Subcutaneous abdominal adipose tissue (tissue), 5 donors: ENCODE results near the gene MUCL1.
"Not testable (repeated sequence)": the region's sequence is repeated elsewhere in the genome, so short reads cannot be mapped to it uniquely, and the experiment has no call there.

ENCODE experiments used
- H3K27ac ChIP-seq: one replicate; pipeline ENCODE4 v1.7.0; 2013; ENCODE audit warnings: low read depth, mild to moderate bottlenecking, inconsistent platforms, low read length, moderate library complexity
- H3K27me3 ChIP-seq, 5 donors: one replicate each; pipeline ENCODE4 v1.7.0; 2013; ENCODE audit warnings: low read length in 5 of 5, inconsistent platforms in 1 of 5; ENCODE audit not compliant: control insufficient read depth in 5 of 5, insufficient read depth in 4 of 5
- H3K36me3 ChIP-seq, 5 donors: one replicate each; pipeline ENCODE4 v1.7.0; 2013; ENCODE audit warnings: low read length in 5 of 5; ENCODE audit not compliant: control insufficient read depth in 5 of 5, insufficient read depth in 5 of 5
- H3K4me1 ChIP-seq, 5 donors: one replicate each; pipeline ENCODE4 v1.7.0; 2013; ENCODE audit warnings: low read length in 5 of 5, mild to moderate bottlenecking in 3 of 5, moderate library complexity in 1 of 5; ENCODE audit not compliant: control insufficient read depth in 5 of 5, insufficient read depth in 5 of 5
- H3K4me3 ChIP-seq, 5 donors: one replicate each; pipeline ENCODE4 v1.7.0; 2013; ENCODE audit warnings: low read length in 5 of 5, low read depth in 1 of 5
- H3K9ac ChIP-seq, 5 donors: one replicate each; pipeline ENCODE4 v1.7.0; 2013; ENCODE audit warnings: low read length in 5 of 5, mild to moderate bottlenecking in 4 of 5, moderate library complexity in 3 of 5
- H3K9me3 ChIP-seq, 5 donors: one replicate each; pipeline ENCODE4 v1.7.0; 2013; ENCODE audit warnings: low read length in 5 of 5; ENCODE audit not compliant: control insufficient read depth in 5 of 5
- donor health status: healthy.
- donor health status: healthy.
- donor health status: healthy.
- donor health status: healthy.
- donor health status: healthy.

Gene MUCL1

GRCh38 chr12:54861927-54862326 is 7.6 kb downstream of the MUCL1 start:
- Histone ChIP-seq H3K4me1 (no peaks in the 10 kb centered on the region), H3K27me3 (peaks cover 0 to 3% (median 0%) of the 10 kb centered on the region in 5 donors), H3K27ac (no peak overlapping the region), H3K9me3 (no peaks in the 10 kb centered on the region), H3K9ac (no peak overlapping the region), H3K4me3 (no peak overlapping the region), H3K36me3 (no peaks in the 10 kb centered on the region)

GRCh38 chr12:54863948-54864618 is 9.8 kb downstream of the MUCL1 start:
- H3K4me1 ChIP-seq = no peaks in the 10 kb centered on the region
- no peak overlapping the region for H3K4me3 ChIP-seq
- no peaks in the 10 kb centered on the region for H3K9me3 ChIP-seq

GRCh38 chr12:54865683-54866324 is 11.5 kb downstream of the MUCL1 start:
- no peaks in the 10 kb centered on the region for H3K36me3 ChIP-seq
- H3K4me1 ChIP-seq = no peaks in the 10 kb centered on the region
- H3K4me3 ChIP-seq = no peak overlapping the region
- no peak overlapping the region for H3K9ac ChIP-seq
- H3K27me3 ChIP-seq = peaks cover 0 to 3% (median 0%) of the 10 kb centered on the region in 5 donors
- no peak overlapping the region for H3K27ac ChIP-seq
- no peaks in the 10 kb centered on the region for H3K9me3 ChIP-seq

More at GRCh38 chr12:54863948-54864618, 9.8 kb downstream of the MUCL1 start:
- Histone ChIP-seq H3K9ac (no peak overlapping the region), H3K36me3 (no peaks in the 10 kb centered on the region), H3K27ac (no peak overlapping the region), H3K27me3 (peaks cover 0 to 3% (median 0%) of the 10 kb centered on the region in 5 donors)

GRCh38 chr12:54868690-54869089 is 14.4 kb downstream of the MUCL1 start:
- no peaks in the 10 kb centered on the region for H3K36me3 ChIP-seq
- no peak overlapping the region for H3K27ac ChIP-seq
- no peaks in the 10 kb centered on the region for H3K9me3 ChIP-seq
- no peaks in the 10 kb centered on the region for H3K4me1 ChIP-seq
- H3K9ac ChIP-seq = no peak overlapping the region
- H3K4me3 ChIP-seq = no peak overlapping the region
- H3K27me3 ChIP-seq = no peaks in the 10 kb centered on the region

GRCh38 chr12:54870048-54870447 is 15.7 kb downstream of the MUCL1 start:
- Histone ChIP-seq H3K4me1 (no peaks in the 10 kb centered on the region), H3K4me3 (no peak overlapping the region), H3K27ac (no peak overlapping the region), H3K9me3 (no peaks in the 10 kb centered on the region), H3K27me3 (no peaks in the 10 kb centered on the region), H3K36me3 (no peaks in the 10 kb centered on the region), H3K9ac (no peak overlapping the region)

GRCh38 chr12:54870617-54871016 is 16.3 kb downstream of the MUCL1 start:
- no peak overlapping the region for H3K9ac ChIP-seq
- no peaks in the 10 kb centered on the region for H3K4me1 ChIP-seq
- H3K27me3 ChIP-seq = no peaks in the 10 kb centered on the region
- no peaks in the 10 kb centered on the region for H3K9me3 ChIP-seq
- H3K4me3 ChIP-seq = no peak overlapping the region
- H3K27ac ChIP-seq = no peak overlapping the region
- no peaks in the 10 kb centered on the region for H3K36me3 ChIP-seq

GRCh38 chr12:54879150-54879549 is 24.8 kb downstream of the MUCL1 start:
- no peak overlapping the region for H3K4me3 ChIP-seq
- no peak overlapping the region for H3K27ac ChIP-seq
- no peak overlapping the region for H3K9ac ChIP-seq
- no peaks in the 10 kb centered on the region for H3K27me3 ChIP-seq
- H3K36me3 ChIP-seq = no peaks in the 10 kb centered on the region
- no peaks in the 10 kb centered on the region for H3K9me3 ChIP-seq
- H3K4me1 ChIP-seq = no peaks in the 10 kb centered on the region

GRCh38 chr12:54879579-54879978 is 25.3 kb downstream of the MUCL1 start:
- Histone ChIP-seq H3K36me3 (no peaks in the 10 kb centered on the region), H3K4me3 (no peak overlapping the region), H3K9me3 (no peaks in the 10 kb centered on the region), H3K27me3 (no peaks in the 10 kb centered on the region), H3K4me1 (no peaks in the 10 kb centered on the region), H3K9ac (no peak overlapping the region), H3K27ac (no peak overlapping the region)

GRCh38 chr12:54882079-54882478 is 27.8 kb downstream of the MUCL1 start:
- Histone ChIP-seq H3K27me3 (no peaks in the 10 kb centered on the region), H3K27ac (no peak overlapping the region), H3K9ac (no peak overlapping the region), H3K9me3 (no peaks in the 10 kb centered on the region), H3K4me3 (no peak overlapping the region), H3K4me1 (no peaks in the 10 kb centered on the region), H3K36me3 (no peaks in the 10 kb centered on the region)

- H3K27ac ChIP-seq, H3K36me3 ChIP-seq: not testable (repeated sequence)
Measured at GRCh38 chr12:54882597-54882996, 28.3 kb downstream of the MUCL1 start.

More at GRCh38 chr12:54882597-54882996, 28.3 kb downstream of the MUCL1 start:
- not testable (repeated sequence) for H3K27me3 ChIP-seq, H3K4me1 ChIP-seq, H3K4me3 ChIP-seq, H3K9me3 ChIP-seq, H3K9ac ChIP-seq
